HG02610 (cell line): ENCODE measurements around the gene TRIM44.
"Not testable (repeated sequence)": the region's sequence is repeated elsewhere in the genome, so short reads cannot be mapped to it uniquely, and the experiment has no call there.

Source experiments
- ATAC-seq: cut with Tn5 transposase; IDR thresholded peaks from one replicate; pipeline ENCODE4 v1.9.1; 2021; ENCODE audit warnings: mild to moderate bottlenecking, moderate library complexity; ENCODE audit not compliant: unreplicated experiment

The TRIM44 gene

GRCh38 chr11:35714882-35715627 is 52.5 kb downstream of the TRIM44 start:
- ATAC-seq, result peak; percentile 88

- ATAC-seq, result not testable (repeated sequence)
These were observed 53.1 kb downstream of the TRIM44 start for GRCh38 chr11:35715677-35716076.

- no peak for ATAC-seq
These were observed 54.5 kb downstream of the TRIM44 start for GRCh38 chr11:35717043-35717442.

- ATAC-seq, result no peak
These were observed 54.9 kb downstream of the TRIM44 start for GRCh38 chr11:35717520-35717919.

GRCh38 chr11:35721651-35722282 is 59.2 kb downstream of the TRIM44 start:
- peak; percentile 73 for ATAC-seq

- no peak for ATAC-seq
These were observed 60.1 kb downstream of the TRIM44 start for GRCh38 chr11:35722641-35723040.

GRCh38 chr11:35723493-35723892 is 60.9 kb downstream of the TRIM44 start:
- ATAC-seq, result no peak

- ATAC-seq, result no peak
These were observed 61.3 kb downstream of the TRIM44 start for GRCh38 chr11:35723913-35724312.

- no peak for ATAC-seq
These were observed 63.3 kb downstream of the TRIM44 start for GRCh38 chr11:35725885-35726284.

GRCh38 chr11:35727140-35727539 is 64.6 kb downstream of the TRIM44 start:
- ATAC-seq, result no peak

GRCh38 chr11:35730254-35730653 is 67.7 kb downstream of the TRIM44 start:
- ATAC-seq, result no peak

GRCh38 chr11:35734669-35735410 is 72.3 kb downstream of the TRIM44 start:
- ATAC-seq, result no peak

GRCh38 chr11:35735411-35735810 is 72.8 kb downstream of the TRIM44 start:
- ATAC-seq, result no peak

- no peak for ATAC-seq
These were observed 73.3 kb downstream of the TRIM44 start for GRCh38 chr11:35735903-35736302.

- ATAC-seq, result no peak
These were observed 74.4 kb downstream of the TRIM44 start for GRCh38 chr11:35736952-35737351.

- no peak for ATAC-seq
These were observed 77.7 kb downstream of the TRIM44 start for GRCh38 chr11:35740061-35740799.

- ATAC-seq, result no peak
These were observed 80.3 kb downstream of the TRIM44 start for GRCh38 chr11:35742707-35743454.

GRCh38 chr11:35746356-35747153 is 84.0 kb downstream of the TRIM44 start:
- no peak for ATAC-seq

GRCh38 chr11:35747668-35748067 is 85.1 kb downstream of the TRIM44 start:
- no peak for ATAC-seq

- no peak for ATAC-seq
These were observed 86.1 kb downstream of the TRIM44 start for GRCh38 chr11:35748644-35749043.
